HG03571 (cell line): ENCODE measurements around the gene KRTAP1-4.
"Not testable (repeated sequence)": the region's sequence is repeated elsewhere in the genome, so short reads cannot be mapped to it uniquely, and the experiment has no call there.

Experiments
- ATAC-seq: cut with Tn5 transposase; IDR thresholded peaks from one replicate; pipeline ENCODE4 v1.9.1; 2021; ENCODE audit not compliant: unreplicated experiment

Gene KRTAP1-4

DNA sequence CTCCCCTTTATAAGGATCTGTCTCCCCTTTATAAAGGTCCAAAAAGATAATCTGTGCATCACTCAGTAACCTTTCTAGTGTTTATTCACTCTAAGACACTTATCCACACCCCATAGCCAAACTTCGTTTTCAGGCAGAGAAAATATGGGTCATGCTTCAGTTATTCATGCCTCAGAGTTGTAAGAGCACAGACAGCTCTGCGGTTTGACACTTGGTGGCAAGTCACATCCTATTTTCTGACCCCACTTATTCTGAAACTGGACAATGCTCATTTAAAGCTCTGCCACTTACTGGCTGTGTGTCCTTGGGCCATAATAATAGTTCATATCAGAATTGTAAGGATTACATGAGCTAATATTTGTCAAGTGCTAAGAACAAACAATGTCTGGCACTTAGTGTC lies 19.1 kb upstream of the KRTAP1-4 start:
- ATAC-seq: no peak

DNA sequence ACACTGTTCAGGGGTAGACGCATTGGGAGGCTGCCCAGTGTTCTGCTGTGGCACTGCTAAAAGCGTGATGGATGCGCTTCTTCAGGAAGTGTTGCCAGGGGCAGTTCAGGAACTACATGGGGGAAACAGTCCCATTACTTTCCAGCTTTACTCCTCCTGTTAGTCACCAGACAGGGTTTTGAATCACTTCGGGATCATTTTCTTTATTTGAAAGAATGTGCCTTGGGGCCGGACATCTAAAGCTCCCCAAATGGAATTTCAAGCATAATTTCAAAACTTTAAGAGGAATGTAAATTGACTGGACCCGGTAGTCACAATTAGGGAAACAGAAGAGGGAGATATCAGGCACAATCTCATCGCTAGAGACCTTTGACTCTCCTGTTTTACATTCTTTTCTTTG lies 18.4 kb upstream of the KRTAP1-4 start:
- no peak for ATAC-seq

DNA sequence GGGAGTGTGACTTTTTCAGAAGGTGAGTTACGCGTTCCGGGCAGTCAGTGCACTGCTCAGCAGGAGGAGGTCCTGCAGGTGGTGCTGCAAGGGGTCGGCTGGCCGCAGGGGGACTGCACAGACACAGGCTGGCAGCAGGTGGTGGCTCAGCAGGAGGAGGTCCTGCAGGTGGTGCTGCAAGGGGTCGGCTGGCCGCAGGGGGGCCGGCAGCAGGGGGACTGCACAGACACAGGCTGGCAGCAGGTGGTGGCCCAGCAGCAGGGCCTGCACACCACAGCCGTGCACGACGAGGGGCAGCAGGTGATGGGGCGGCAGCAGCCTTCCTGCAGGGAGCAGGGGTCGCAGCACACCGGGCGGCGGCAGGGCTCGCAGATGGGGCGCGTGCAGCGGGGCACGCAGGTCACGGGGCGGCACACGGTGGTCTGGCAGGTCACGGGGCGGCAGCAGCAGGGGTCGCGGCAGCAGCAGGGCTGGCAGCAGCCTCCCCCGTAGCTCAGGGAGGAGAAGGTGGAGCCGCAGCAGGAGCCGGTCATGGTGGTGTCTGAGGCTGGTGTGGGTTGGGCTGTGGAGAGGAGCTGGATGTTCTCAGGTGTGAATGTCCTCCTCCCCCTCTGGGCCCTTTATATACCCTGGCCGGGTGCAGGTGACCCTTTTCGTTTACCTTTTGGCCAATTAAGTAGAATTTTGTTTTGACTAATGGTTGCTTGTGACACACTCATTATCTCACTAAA lies 16.9 kb upstream of the KRTAP1-4 start, which contains the start of gene KRTAP2-1:
KRTAP2-1 (minus strand) TSS at position 582 of the 731 bp plus-strand sequence; CDS start at position 533, 49 bp downstream.
- not testable (repeated sequence) for ATAC-seq

- ATAC-seq: no peak
These were observed 13.0 kb upstream of the KRTAP1-4 start for GRCh38 chr17:41042953-41043352.

DNA sequence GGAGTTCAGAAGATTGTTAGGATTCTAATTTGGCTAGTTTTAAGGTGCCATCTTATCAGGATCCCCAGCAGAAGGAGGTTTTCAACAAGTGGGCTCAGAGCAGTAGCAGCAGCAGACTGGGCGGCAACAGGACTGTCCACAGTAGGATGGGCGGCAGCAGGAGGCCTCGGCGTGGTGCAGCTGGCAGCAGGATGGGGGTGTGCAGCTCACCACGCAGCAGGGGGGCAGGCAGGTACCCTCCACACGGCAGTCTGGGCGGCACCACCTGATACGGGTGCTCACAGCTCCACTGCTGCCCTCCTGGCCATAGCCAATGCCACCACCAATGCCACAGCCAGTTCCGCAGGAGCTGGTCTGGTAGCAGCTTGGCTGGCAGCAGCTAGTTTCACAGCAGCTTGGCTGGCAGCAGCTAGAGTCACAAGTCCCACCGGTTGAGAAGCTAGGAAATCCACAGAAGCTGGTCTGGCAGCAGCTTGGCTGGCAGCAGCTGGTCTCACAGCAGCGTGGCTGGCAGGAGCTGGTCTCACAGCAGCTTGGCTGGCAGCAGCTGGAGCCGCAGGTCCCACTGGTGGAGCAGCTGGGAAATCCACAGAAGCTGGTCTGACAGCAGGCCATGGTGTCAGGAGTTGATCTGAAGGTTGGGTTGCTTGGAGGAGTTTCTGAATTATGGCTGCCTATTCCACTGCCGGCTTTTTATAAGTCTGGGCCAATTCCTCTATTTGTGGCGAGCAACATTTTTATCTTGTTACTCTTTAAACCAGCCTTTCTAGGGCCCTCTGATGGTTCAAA lies 11.0 kb upstream of the KRTAP1-4 start, which contains the start of gene KRTAP1-1:
KRTAP1-1 (minus strand) TSS at position 668 of the 789 bp plus-strand sequence; CDS start at position 615, 53 bp downstream.
- ATAC-seq: not testable (repeated sequence)

DNA sequence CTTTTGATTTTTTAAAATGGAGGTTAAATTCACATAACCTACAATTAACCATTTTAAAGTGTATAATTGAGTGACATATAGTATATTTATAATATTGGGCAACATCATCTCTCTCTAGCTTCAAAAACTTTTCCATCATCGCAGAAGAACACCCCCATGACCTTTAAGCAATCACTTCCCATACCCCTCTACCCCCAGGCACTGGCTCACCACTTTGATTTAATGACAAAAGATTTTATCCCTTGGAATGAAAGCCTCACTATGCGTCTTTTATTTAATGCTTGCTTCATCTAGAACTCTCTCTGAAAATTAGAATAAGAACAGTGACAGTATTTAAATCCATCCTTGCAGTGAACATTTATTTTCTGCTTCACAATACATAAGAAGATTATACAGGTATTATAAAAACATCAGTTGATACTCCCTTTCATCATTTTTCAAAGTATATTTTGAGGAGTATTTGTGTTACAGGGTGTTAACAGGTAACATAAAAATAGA lies 7.9 kb upstream of the KRTAP1-4 start:
- ATAC-seq: no peak

DNA sequence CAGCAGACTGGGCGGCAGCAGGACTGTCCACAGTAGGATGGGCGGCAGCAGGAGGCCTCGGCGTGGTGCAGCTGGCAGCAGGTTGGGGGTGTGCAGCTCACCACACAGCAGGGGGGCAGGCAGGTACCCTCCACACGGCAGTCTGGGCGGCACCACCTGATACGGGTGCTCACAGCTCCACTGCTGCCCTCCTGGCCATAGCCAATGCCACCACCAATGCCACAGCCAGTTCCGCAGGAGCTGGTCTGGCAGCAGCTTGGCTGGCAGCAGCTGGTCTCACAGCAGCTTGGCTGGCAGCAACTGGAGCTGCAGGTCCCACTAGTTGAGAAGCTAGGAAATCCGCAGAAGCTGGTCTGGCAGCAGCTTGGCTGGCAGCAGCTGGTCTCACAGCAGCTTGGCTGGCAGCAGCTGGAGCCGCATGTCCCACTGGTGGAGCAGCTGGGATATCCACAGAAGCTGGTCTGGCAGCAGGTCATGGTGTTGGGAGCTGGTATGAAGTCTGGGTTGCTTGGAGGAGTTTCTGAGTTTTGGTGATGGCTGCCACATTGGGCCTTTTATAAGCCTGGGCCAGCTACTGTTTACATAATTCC lies 4.4 kb upstream of the KRTAP1-4 start, which contains the start of gene KRTAP1-3:
KRTAP1-3 (minus strand) TSS at position 529 of the 590 bp plus-strand sequence; CDS start at position 476, 53 bp downstream.
- ATAC-seq: not testable (repeated sequence)

DNA sequence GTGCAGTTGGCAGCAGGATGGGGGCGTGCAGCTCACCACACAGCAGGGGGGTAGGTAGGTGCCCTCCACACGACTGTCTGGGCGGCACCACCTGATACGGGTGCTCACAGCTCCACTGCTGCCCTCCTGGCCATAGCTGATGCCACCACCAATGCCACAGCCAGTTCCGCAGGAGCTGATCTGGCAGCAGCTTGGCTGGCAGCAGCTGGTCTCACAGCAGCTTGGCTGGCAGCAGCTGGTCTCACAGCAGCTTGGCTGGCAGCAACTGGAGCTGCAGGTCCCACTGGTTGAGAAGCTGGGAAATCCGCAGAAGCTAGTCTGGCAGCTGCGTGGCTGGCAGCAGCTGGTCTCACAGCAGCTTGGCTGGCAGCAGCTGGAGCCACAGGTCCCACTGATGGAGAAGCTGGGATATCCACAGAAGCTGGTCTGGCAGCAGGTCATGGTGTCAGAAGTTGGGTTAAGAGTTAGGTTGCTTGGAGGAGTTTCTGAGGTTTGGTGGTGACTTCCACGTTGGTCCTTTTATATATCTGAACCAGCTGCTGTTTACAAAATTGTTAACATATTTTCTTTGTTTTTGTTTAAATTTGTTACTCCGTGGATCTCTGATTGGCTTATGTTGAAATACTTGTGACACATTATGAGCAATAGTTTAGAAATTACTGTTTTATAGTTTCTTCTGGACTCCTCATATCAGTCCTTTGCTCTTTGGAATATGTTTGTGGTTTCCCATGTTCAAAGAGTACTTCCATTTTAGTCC lies 3.1 kb downstream of the KRTAP1-4 start, which contains the start of gene KRTAP1-5:
KRTAP1-5 (minus strand) TSS at position 494 of the 757 bp plus-strand sequence; CDS start at position 441, 53 bp downstream.
- ATAC-seq: no peak

- no peak for ATAC-seq
These were observed 5.3 kb downstream of the KRTAP1-4 start for GRCh38 chr17:41024697-41025096.

DNA sequence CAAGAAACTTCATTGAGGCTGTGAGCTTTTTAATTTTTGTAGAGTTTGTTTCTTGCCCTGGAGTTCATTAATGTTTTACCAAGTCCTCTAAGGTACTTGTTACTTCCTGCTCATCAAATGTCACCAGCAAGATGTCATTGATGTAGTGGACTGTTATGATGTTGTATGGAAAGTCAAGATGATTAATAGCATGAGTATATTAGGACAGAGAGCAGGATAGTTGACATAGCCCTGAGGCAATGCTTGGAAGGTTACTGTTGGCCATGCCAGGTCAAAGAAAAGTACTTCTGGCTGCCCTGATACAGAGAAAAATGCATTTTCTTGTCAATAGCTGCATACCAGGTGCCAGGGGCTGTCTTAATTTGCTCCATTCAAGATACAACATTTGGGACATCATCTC lies 9.7 kb downstream of the KRTAP1-4 start:
- ATAC-seq: no peak

DNA sequence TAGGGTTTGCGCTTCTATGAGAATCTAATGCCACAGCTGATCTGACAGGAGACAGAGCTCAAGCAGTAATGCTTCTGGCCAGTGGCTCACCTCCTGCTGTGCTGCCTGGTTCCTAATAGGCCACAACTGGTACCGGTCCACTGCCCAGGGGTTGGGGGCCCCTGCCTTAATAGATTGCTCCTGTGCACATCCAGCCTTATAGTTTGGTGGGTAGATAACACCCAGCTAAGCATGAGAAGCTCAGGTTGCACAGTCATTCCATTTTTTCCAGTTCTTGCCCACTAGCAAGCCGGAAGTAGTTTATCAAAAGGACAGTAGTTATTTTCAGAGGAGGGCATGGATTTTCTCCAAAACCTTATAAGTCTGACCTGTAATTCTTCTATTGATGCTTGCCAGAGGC lies 10.6 kb downstream of the KRTAP1-4 start:
- no peak for ATAC-seq

DNA sequence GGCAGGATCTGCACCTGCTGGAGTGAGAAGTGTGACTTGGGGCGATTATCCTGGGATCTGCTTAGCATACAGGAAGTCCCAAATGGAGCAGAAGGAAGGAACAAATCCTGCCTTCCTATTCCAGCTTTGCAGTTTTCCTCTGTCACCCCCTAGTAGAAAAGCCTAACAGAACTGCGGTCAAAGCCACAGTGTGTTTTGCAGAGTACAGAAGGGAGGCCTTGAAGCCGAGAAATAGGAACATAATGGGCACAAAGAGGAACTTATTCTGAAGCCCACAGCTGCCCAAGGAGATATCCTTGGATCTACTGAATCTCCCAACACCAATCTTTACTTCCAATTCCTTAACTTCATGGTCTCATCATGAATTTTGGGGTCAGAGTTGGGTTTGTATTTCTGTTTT lies 11.5 kb downstream of the KRTAP1-4 start:
- ATAC-seq: no peak

GRCh38 chr17:41016578-41017215 lies 13.3 kb downstream of the KRTAP1-4 start:
- ATAC-seq: no peak

DNA sequence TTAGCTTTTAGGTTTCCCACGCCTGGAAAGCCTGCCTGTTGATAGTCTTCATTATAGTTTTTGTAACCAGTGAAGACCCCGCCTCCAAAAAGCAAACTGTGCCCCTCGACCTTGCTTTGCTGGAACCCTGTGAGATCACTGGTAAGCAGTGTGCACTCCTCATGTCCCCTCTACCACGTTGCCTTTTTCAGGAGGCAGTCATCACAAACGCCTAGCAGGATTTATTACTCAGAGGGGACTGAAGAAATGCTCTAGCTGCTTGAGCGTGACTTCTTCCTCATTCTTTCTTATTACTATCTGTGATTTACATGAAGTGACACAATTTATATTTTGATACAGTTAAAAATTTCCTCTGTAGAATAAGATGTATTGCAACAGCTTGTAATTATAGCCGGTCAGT lies 14.5 kb downstream of the KRTAP1-4 start:
- no peak for ATAC-seq

- no peak for ATAC-seq
These were observed 16.4 kb downstream of the KRTAP1-4 start for GRCh38 chr17:41013606-41014005.

DNA sequence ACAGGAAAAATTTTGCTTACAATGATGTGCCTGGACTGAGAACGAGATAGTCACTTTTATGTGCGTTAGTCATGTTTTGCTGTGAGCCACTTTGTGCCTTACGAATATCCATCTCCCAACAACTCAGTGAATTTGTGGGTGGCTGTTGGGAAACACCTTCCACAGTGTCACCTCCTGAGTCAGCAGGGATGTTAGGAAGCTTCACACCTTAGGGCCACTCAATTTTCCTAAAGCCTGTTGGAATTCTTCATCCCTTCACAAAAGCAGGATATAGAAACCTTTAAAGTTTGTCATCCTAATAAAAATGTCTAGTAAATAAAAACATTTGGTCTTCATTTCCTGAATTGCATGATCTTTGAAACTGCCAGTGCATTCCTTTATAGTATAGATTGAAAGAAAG lies 16.8 kb downstream of the KRTAP1-4 start:
- ATAC-seq: no peak

- ATAC-seq: no peak
These were observed 17.5 kb downstream of the KRTAP1-4 start for GRCh38 chr17:41012326-41013120.

- ATAC-seq: no peak
These were observed 19.6 kb downstream of the KRTAP1-4 start for GRCh38 chr17:41010441-41010840.

DNA sequence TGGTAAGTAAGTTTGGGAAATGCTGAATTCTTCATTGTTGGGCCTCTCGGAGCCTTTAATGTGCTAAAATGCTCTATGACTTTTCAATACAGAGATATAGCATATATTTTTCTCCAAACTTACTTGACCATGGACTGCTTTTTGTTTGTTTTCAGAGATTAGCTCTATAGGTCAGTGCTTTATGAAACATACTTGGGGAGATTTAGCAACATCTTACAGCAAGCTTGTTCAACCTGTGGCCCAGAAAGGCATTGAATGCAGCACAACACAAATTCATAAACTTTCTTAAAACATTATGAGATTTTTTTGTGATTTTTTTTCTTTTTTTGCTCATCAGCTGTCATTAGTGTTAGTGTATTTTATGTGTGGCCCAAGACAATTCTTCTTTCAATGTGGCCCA lies 20.1 kb downstream of the KRTAP1-4 start:
- no peak for ATAC-seq
